Left cardiac atrium (tissue), 4 donors: ENCODE data around the gene OR10C1. TPM values are rescaled to one million over a fixed set of nuclear protein-coding genes. Genes with fewer than 3 reads are reported as not detected.

ENCODE experiments used
- ATAC-seq, 2 donors: fragments of 200-7000 bp; cut with Tn5 transposase; one replicate each; pipeline ENCODE4 v1.9.1; 2020; ENCODE audit warnings: mild to moderate bottlenecking in 2 of 2, moderate library complexity in 2 of 2
- DNase-seq: peaks from one replicate; pipeline ENCODE4 v3.0.0-alpha.2; 2020
- intact Hi-C, 2 donors: fragments of 100-400 bp; cut with DNase I; formaldehyde crosslinking; loops; one replicate each; pipeline versions ENCODE4 v1.14.1 to v1.15.1; 2022 to 2023
- total RNA-seq, 2 donors: library from RNA; stranded (reverse); fragmentation: NEBNext Ultra II Directional; extraction: Animal tissue kit (Norgen Biotek cat#: 25700); gene quantifications; one replicate each; pipeline ENCODE4 v1.2.1, GENCODE V29; 2021
- donor health status: DM: no; HTN: yes; CAD: no.
- donor health status: DM: no; HTN: yes; CAD: no; lungs with severe emphysema.
- donor health status: DM: yes; HTN: yes; CAD: no.
- donor health status: Dilated cardiomyopathy.

Gene OR10C1
- total RNA-seq, 2 donors from 2014 or later, result not detected

GRCh38 chr6:29466241-29466640 lies 27.1 kb downstream of the OR10C1 start:
- ATAC-seq, result no peak
- intact Hi-C loops, result no loop called here
- DNase-seq, result no peak

- DNase-seq (no peak), ATAC-seq (no peak)
- intact Hi-C loops, result no loop called here
These were observed 35.9 kb downstream of the OR10C1 start for GRCh38 chr6:29474996-29475395.

GRCh38 chr6:29477923-29478450 lies 38.9 kb downstream of the OR10C1 start:
- no peak for DNase-seq
- intact Hi-C loops, result no loop called here
- ATAC-seq, result no peak

GRCh38 chr6:29478740-29479139 lies 39.6 kb downstream of the OR10C1 start:
- intact Hi-C loops, result no loop called here
- ATAC-seq (no peak), DNase-seq (no peak)

GRCh38 chr6:29479560-29479959 lies 40.5 kb downstream of the OR10C1 start:
- no peak for ATAC-seq
- intact Hi-C loops, result no loop called here
- DNase-seq, result no peak

GRCh38 chr6:29483186-29483585 lies 44.1 kb downstream of the OR10C1 start:
- ATAC-seq (no peak), DNase-seq (no peak)
- intact Hi-C loops, result no loop called here

GRCh38 chr6:29483735-29484134 lies 44.6 kb downstream of the OR10C1 start:
- DNase-seq (no peak), ATAC-seq (no peak)
- intact Hi-C loops, result no loop called here

GRCh38 chr6:29486577-29486976 lies 47.5 kb downstream of the OR10C1 start:
- DNase-seq, result no peak
- intact Hi-C loops, result no loop called here
- no peak for ATAC-seq

GRCh38 chr6:29487131-29487530 lies 48.0 kb downstream of the OR10C1 start:
- ATAC-seq (no peak), DNase-seq (no peak)
- intact Hi-C loops, result no loop called here

GRCh38 chr6:29487660-29488059 lies 48.6 kb downstream of the OR10C1 start, which contains the start of gene MAS1L:
TSS of gene MAS1L (minus strand) at chr6:29487956. CDS start at chr6:29487902, 54 bp downstream.
- no peak for DNase-seq
- ATAC-seq, result no peak
- intact Hi-C loops, result no loop called here

- intact Hi-C loops, result no loop called here
- DNase-seq (no peak), ATAC-seq (no peak)
These were observed 49.8 kb downstream of the OR10C1 start for GRCh38 chr6:29488874-29489273.

GRCh38 chr6:29489286-29489685 lies 50.2 kb downstream of the OR10C1 start:
- DNase-seq, result no peak
- intact Hi-C loops, result no loop called here
- no peak for ATAC-seq

- intact Hi-C loops, result no loop called here
- ATAC-seq, result no peak
- DNase-seq, result no peak
These were observed 50.9 kb downstream of the OR10C1 start for GRCh38 chr6:29490055-29490454.

GRCh38 chr6:29490552-29490951 lies 51.4 kb downstream of the OR10C1 start:
- intact Hi-C loops, result no loop called here
- DNase-seq (no peak), ATAC-seq (no peak)

Other genes starting within 250 kb of the OR10C1 start
- gene OR14J1, start 137.6 kb upstream of the OR10C1 start, total RNA-seq, result not detected
- gene OR5V1, start 70.4 kb upstream of the OR10C1 start, total RNA-seq, result not detected
- gene OR12D3, start 64.0 kb upstream of the OR10C1 start, total RNA-seq, result not detected
- not detected for gene OR12D2, start 43.7 kb upstream of the OR10C1 start, total RNA-seq
- not detected for gene OR12D1, start 24.4 kb upstream of the OR10C1 start, total RNA-seq
- gene OR11A1, start 17.8 kb downstream of the OR10C1 start, total RNA-seq, result not detected
- gene OR2H1, start 17.8 kb downstream of the OR10C1 start, total RNA-seq, result not detected
- under 1 TPM in 1 of 2 donors, not detected in 1; 0.24 TPM for gene MAS1L, start 48.6 kb downstream of the OR10C1 start, total RNA-seq
- gene UBD, start 120.4 kb downstream of the OR10C1 start, total RNA-seq, result not detected
- not detected for gene OR2H2, start 145.8 kb downstream of the OR10C1 start, total RNA-seq
- gene GABBR1, start 193.9 kb downstream of the OR10C1 start, total RNA-seq, result 10 to 100 TPM; 22.4 to 32.7 TPM
- gene MOG, start 217.8 kb downstream of the OR10C1 start, total RNA-seq, result 1 to 10 TPM; 1.7 to 3.5 TPM
- gene ZFP57, start 241.8 kb downstream of the OR10C1 start, total RNA-seq, result under 1 TPM; 0.24 to 0.50 TPM